Activated effector memory CD4-positive, alpha-beta T cell treated with anti-CD3 and anti-CD28 coated beads, Interleukin-2, amount 50 U/mL, for 16 hours (primary cell): Measurements from ENCODE around the gene ANXA1.

Experiments used
- DNase-seq: peaks from one replicate; pipeline ENCODE4 v3.0.0-alpha.2; 2020

Gene ANXA1

DNA sequence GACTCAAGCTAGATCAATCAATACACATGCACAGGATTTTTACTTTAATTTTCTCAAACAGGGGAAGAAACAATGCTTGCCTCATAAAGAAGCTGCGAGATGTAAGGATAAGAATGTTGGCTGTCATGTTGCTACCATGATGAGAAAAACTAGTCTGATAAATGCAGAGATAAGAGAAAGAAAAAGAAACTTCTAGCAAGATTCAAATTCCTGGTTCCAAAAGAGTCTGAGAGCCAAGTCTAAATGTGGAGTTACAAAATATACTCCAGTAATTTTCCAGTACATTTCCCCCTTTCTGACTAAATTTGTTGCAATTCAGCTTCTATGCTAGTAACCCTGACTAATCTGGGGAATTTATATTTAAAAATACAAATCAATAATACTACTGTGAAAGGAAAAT is 10.4 kb upstream of the ANXA1 start:
- no peak for DNase-seq

DNA sequence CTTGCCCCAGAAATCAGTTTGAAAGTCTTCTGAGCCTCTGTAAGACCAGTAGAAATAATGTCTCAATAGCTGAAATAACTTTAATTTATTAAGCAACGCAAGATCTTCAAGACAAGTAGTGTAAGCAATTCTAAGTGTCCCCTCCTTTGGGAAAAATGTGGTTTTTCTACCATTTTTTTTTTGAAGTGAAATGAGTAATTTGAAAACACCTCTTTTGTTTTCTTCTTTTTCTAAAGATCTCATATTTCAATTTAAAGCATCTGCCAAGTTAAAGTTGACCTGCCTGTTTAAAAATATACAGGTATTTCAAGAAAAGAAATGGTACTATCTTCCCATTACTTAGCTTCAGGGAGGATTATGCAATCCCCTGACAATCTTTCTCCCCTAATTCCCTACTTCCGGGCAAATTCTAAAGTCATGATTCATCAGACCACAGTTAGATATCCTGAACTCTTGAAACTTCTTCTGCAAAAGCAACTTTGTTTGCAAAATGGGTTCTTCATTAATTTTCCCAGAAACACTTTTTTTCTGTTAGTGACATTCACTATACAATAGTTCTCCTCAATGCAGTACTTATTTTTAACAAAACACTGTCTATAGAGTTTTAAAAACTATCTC is 7.8 kb upstream of the ANXA1 start:
- no peak for DNase-seq

DNA sequence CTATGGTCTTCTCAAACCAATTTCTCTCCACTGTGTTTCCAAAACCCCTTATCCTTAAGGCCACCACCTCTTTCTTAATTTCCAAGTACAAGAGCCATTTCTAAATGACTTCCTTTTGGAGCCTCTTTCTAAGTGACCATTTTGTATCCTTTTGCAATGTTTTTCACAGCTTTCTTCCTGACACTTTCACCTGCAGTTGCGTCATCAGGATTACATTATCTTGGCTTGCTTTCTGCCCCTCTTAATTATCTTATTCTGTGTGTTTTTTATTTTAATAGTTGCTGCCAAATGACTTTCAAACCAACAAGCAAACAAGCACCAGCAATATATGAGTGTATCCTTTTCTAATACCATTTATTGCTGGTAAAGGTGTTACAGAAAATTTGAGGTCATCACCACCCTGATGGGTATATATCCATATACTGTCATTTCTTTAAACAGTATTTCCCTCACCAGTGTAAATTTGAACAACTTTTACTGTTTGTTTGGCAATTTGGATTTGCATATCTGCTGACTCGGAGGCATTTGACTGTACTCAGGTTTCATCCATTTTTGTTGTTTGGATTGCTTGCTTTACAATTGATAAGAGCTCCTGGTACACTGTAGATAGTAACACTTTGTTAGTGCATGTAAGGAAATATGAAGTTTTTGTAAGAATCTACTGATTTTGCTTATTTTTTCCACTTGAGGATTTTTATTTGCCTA is 5.4 kb upstream of the ANXA1 start:
- no peak for DNase-seq

DNA sequence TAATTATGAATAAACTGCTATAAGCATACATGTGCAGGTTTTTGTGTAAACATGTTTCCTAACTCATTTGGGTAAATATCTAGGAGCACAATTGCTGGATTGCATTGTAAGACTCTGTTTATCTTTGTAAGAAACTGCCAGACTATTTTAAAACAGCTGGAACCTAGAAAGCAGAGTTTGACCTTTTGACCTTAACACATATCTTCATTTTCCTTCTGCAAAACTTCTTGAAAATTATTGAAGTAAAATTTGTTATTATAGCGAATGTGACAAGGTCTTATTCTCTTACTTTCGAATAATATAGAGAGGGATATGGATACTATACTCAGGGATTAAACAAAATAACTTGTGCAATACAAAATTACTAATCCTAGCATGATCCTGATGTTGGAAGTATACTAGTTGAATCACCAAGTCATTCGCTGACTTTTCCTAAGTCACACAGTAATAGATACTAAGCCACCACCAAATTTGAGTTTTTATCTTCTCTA is 3.2 kb upstream of the ANXA1 start:
- no peak for DNase-seq

DNA sequence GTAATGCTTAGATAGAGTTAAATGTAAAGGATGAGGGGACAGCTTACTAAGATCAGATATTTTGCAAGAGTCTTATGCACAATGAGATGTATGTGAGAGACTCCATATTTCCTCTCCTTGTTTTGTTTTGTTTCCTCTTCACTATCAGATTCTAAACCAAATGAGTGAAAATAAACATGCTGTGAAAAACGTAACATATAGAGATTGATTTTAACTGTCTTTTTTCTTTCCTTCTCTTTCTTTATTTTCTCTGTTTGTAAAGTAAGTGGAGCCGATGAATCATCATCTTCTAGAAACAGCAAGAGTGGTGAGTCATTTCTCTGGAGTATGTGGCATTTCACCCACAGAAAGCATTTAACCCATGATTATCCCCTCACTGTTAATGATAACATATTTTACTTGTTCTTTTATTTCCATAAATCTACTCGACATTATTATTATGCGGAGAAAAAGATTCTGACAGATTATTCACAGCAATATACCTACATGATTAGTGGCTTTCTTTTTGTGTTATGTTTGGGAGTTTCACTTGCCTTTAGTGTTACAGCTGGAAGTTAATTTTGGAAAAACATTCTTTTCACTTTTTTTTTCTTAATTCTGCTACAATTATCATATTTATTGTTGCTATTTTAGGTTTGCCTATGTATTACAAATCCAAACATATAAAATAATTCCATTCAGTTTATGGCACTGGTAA is 2.1 kb upstream of the ANXA1 start:
- no peak for DNase-seq

DNA sequence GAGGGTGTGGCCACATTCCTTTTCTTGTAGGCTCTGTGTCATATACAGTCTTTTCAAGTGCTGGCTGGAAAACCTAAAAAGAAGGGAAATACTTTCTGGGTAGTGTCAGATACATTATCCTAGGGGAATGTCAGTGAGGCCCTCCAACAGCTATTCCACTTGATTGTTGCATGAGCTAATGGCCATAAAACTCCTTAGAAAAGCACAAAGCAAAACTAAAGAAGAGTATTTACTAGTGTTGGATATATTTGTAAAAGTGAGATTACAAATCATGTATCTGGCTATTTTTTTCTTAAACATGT is 829 bp downstream of the ANXA1 start:
- no peak for DNase-seq

DNA sequence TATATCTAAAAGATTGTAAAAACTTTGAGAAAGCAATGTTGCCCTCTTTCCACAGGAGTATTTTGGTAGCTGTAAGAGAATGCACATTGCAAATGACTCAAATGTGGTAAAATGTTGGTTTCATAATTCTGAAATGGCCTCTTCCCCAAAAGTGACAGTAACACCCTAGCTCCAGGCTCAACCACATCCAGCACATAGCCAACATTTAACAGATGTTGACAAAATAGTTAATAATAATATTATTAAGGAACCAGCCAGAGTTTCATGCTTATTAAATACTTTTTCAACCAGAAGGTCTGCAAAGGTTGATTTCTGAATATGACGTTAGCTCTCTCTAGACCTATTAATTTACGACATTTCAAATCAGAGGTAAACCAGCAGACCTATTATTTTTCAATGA is 1.3 kb downstream of the ANXA1 start:
- DNase-seq, result no peak

DNA sequence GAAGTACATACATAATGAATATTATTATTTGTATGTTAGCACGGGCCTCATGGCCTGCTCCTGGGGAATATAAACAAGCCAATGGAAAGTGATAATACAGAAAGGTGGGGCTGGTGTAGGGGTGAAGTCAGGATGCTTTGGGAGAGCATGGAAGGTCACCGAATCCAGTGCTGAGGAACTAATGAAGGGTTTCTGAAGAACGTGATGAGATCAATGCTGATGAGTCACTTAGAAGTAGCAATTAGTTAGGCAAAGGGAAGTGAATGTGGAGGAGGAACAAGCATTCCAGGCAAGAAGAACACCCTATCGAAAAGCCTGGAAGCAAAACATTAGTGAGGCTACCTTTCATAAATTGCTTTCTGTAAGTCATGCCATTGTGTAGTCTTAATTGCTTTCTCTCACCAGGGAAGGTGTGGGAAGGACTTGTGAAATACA is 2.1 kb downstream of the ANXA1 start:
- DNase-seq, result no peak

DNA sequence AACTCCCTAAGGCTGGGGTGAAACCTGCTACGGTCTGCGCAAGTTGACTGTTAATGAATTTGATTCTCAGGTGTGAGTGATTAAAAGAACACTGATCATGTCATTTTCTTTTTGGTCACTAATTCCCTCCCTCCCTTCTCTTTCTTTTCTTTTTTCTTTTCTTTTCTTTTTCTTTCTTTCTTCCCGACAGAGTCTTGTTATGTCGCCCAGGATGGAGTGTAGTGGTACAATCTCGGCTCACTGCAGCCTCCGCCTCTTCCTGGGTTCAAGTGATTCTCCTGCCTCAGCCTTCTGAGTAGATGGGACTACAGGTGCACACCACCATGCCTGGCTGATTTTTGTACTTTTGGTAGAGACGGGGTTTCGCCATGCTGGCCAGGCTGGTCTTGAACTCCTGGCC is 2.6 kb downstream of the ANXA1 start:
- no peak for DNase-seq

DNA sequence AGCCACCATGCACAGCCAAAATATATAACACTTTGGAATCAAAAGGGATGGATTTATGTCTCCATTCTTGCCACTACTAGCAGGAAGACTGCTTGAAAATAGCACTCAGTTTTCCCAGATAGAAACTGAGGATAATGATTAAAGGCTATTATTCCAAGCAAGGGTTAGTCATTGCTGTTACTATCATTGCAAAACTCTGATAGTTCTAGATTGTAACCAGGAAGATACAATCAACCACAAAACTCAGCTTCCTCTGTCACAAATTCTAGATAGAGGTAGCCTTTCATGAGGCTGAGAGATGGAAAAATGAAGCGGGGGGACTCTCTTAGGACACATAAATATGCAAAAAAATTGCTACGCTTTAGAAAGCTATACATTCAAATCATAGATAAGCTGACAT is 3.1 kb downstream of the ANXA1 start:
- no peak for DNase-seq

DNA sequence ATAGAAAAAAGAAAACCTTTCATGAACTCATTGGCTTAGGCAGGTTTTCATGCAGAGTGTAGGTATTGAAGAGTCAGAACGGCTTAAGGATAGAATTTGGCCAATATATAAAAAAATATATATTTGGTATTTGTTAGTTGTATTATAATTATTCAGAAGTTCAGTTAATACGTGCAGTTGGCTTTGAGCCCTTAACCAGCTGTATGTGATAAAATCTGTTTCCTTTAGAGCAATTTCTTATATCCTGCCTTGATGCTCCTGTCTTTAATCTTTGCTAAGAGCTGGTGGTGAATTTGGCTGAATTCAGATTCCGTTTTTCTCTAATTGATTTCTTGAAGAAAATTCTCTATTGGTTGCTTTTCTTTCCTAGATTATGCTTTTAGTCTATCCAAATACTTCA is 3.7 kb downstream of the ANXA1 start:
- DNase-seq, result no peak

DNA sequence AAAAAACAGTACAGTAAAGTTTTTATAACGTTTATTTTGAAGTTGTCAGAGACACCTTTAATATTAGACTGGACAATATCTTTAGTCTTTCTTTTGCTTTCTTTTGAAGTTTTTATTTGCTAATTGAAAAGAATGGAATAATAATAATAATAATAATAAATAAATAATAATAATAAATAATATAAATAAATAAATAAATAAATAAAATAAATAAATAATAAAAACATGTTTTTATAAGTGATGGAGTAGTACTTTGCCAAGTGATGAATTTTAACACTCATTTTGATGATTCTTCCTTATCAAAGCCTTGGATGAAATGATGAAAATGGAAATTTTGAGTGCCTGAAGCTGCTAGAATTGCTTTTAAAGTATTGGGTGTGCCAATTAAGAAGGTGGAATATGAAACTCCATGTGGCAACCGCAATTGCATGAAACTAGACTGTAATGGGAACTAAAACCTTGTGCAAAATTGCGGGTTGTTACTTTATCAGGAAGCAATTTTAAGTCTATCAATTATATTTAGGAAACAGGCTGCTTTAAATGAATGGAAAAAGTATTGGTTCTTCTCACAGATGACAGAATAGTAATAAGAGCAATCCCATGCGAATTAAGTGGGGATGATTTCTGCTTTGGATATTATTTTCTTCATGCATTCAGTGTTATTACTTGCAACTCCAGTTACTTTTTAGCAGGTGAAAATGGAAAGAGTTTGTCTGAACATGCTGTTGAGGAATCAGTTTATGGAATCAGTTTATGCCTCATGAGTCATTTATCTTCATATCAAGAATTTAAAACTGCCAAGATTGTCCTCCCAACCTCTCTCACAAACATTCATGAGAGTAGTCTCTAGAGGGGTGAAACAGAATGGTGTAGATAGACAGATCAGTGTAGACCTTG is 4.6 kb downstream of the ANXA1 start:
- DNase-seq, result no peak

DNA sequence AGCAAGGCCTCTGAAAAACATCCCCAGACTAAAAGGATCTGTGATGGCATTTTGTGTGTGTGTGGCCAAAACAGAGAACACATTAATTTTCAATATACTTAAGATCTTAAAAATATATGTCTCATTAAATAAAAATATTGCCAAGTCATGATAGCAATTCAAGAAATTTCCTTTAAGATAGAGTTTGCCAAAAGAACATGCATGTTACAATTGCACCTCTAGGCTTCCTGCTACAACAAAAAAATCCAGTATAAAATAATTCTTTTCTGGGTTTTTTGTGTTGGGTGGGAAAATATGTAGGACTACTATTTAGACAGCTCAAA is 5.2 kb downstream of the ANXA1 start:
- DNase-seq, result no peak

DNA sequence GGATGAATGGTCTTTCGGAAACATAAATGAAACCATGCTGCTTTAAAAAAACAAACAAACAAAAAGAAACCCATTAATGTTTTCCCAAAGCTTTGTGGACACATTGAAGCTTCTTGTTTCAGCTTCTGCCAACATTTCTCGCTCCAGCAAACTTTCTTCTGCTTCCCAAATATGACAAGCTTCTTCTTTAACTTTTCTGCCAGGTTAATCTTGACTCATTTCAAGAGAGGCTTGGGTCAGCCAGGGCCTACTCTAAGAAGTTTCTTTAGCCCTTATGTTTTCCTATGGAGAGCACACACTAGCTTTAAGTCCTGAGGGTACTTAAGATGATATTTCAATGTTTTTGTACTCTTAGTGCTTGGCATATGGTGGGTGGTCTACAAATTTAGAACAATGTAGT is 6.1 kb downstream of the ANXA1 start:
- no peak for DNase-seq

DNA sequence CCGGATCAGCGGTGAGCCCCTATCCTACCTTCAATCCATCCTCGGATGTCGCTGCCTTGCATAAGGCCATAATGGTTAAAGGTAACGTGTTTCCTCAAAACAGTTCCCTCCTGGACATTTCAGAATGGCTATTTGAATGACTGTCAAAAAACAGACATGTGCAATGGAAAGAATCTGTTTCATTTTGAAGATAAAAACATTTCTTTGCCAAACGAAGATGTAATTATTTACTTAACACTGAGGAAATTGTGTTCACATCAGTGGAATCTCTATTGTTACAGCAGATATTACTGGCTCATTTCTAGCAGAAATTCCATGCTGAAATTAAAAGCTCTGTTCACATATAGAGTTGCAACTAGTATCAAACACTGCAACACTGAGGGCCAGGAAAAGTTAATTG is 7.1 kb downstream of the ANXA1 start:
- no peak for DNase-seq

DNA sequence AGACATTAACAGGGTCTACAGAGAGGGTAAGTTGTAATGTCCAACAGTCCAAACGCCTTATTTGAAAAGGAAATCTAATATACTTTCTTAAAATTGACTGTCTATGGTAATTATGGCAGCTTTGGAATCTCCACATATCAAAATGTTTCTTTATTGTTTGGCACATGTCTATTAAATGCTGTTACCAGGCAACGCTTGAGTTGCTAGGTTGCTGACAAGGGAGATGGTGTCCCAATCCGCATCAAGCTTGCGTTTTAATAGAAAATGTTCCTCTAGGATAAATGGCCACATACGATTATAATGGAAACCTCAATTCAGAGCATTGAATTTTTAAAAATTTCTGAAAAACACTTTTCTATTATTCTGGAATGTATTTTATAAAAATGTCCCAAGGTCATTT is 9.2 kb downstream of the ANXA1 start:
- DNase-seq, result no peak

DNA sequence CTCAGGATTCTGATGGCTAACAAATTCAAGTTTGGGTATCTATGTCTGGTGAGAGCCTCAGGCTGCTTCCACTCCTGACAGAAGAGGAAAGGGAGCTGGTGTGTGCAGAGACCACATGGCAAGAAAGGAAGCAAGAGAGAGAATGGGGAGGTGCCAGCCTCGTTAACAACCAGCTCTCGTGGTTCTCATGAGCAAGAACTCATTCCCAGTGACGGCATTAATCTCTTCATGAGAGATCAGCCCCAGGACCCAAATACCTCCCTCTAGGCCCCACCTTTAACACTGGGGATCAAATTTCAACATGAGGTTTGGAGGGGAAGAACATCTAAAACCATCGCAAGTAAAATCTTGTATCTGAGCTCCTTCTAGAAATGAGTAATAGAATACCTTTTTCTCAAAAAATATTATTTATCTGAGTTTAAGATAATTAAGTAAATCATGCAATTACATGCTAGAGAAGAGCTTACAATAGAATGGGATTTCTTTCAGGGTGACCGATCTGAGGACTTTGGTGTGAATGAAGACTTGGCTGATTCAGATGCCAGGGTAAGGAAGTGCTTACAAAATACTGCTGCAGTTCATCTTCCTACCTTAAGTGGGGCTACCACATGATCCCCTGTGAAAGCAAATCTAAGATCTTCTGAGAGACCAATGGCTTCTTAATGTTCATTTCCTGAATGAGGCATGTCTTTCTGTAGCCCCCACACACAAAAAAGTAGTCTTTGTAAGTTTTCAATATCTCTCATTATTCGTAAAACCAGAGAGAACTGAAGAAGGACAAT is 11.5 kb downstream of the ANXA1 start:
- no peak for DNase-seq

DNA sequence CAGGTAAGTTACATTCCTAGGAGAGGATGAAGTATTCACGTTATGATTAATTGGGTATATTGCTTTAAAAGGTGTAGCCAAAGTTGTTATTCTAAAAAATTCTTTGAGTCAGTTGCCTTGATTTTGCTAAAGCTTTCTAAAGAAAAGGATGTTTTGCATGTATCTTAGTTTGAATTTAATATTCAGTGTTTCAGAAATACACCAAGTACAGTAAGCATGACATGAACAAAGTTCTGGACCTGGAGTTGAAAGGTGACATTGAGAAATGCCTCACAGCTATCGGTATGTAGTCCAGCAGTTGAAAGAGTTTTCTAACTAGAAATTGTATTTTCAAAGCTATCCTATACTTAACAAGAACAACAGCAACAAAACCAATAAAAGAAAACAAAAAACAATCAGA is 14.2 kb downstream of the ANXA1 start:
- DNase-seq, result no peak

DNA sequence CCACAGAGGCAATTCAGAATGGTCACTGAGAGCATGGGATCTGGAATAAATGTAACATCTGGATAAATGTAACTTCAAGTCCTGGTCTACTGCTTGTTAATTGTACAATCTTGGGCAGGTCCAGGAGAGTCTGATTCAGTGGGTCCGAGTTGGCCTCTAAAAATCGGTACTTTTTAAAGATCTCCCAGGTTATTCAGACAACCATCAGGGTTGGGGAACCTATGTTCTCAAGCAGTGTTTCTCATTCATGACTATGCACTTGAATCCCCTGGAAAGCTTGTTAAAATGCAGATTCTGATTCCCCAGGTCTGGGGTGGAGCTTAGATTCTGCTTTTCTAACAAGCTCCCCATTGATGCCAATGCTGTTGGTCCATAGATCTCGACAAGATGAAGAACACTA is 14.8 kb downstream of the ANXA1 start:
- DNase-seq, result no peak

DNA sequence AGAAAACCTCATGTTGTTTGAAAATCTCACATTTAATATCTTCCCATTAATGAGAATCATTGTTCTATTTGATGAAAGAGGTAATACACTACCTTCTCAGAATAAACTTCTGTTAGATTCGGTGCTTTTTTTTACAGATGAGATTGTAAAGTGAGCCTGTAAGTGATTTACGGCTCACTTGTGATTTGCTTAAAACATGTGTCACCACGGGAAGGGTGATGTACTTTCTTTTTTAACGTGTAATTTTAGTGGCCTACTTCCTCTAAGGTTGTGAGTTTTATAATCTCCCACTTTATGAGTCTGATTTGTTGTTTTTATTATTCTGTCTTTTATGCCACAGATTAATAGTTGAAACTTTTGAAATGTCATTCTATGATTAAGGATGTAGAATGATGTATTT is 15.9 kb downstream of the ANXA1 start:
- no peak for DNase-seq

DNA sequence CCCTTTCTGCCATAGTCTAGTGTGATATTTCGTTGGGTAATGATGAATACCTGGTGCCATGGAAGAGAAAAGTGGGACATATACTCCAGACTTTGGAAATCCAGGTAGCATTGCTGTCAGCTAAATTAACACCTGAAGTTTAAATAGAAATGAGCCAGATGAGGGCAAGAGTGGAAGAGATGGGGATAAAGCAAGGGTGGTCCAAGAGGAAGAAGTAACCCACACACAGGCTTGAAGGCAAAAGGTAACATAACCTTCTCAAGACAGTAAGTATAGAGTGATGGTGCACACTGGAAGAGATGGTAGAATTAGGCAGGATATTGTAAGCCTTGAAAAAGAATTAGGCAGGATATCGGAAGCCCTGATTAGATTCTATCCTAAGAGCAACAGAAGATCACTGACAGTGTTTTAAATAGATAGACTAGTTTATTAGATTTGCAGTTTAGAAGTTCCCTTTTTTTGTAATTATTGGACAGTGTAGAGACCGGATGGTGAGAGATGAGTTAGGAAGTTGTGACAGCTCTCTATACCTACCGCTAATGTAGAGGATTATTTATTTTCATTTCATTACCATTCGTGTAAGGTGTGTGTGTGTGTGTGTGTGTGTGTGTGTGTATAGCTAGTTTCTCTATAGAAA is 16.8 kb downstream of the ANXA1 start:
- DNase-seq, result no peak
